ENCODE measurements around the gene SOX10. TPM values are rescaled to one million over a fixed set of nuclear protein-coding genes. Genes with fewer than 3 reads are reported as not detected.

The SOX10 gene
- total RNA-seq, 1 experiment from 2014 or later: not detected

- H3K36me3 ChIP-seq (ENCODE audit: control insufficient read depth, insufficient read depth, low read length): no peaks in the 10 kb centered on the region
- H3K27me3 ChIP-seq (replicated peaks; ENCODE audit: control insufficient read depth, insufficient read depth, low read length): no peaks in the 10 kb centered on the region
- Mint-ChIP-seq H3K4me3 (ENCODE audit: unreplicated experiment) (no peak overlapping the region), H3K9me3 (ENCODE audit: unreplicated experiment) (no peaks in the 10 kb centered on the region), H3K4me1 (ENCODE audit: low read depth, unreplicated experiment) (no peaks in the 10 kb centered on the region), H3K36me3 (ENCODE audit: insufficient read depth, unreplicated experiment) (peaks cover 67% of the 10 kb centered on the region), H3K27ac (ENCODE audit: unreplicated experiment) (no peak overlapping the region), H3K27me3 (ENCODE audit: insufficient read depth, unreplicated experiment) (no peaks in the 10 kb centered on the region)
- intact Hi-C loops (cut with micrococcal nuclease; ENCODE audit: unreplicated experiment): no loop called here
- no peak for TF ChIP-seq CTCF (IDR thresholded peaks at IDR 0.05; ENCODE audit: insufficient read depth in 1 of 2, low read depth in 1 of 2, low read length in 1 of 2, severe bottlenecking in 1 of 2, unreplicated experiment in 1 of 2)
- H3K4me3 ChIP-seq (ENCODE audit: low read depth, low read length): no peak overlapping the region
- no peak for DNase-seq
- POLR2A ChIA-PET: no interaction called here
- BruUV-seq (replicated peaks): no TSS peak
- CTCF ChIA-PET: no interaction called here
- H3K9me3 ChIP-seq: no peaks in the 10 kb centered on the region
- no peaks in the 10 kb centered on the region for H3K4me1 ChIP-seq
Observed at GRCh38 chr22:37940698-37941376, 43.5 kb downstream of the SOX10 start.

- H3K9me3 ChIP-seq: no peaks in the 10 kb centered on the region
- no TSS peak for BruUV-seq (replicated peaks)
- no peaks in the 10 kb centered on the region for H3K27me3 ChIP-seq (replicated peaks; ENCODE audit: control insufficient read depth, insufficient read depth, low read length)
- H3K36me3 ChIP-seq (ENCODE audit: control insufficient read depth, insufficient read depth, low read length): no peaks in the 10 kb centered on the region
- peaks cover 8% of the 10 kb centered on the region for H3K4me1 Mint-ChIP-seq (ENCODE audit: low read depth, unreplicated experiment)
- no peak overlapping the region for H3K4me3 Mint-ChIP-seq (ENCODE audit: unreplicated experiment)
- peaks cover 53% of the 10 kb centered on the region for H3K36me3 Mint-ChIP-seq (ENCODE audit: insufficient read depth, unreplicated experiment)
- H3K4me1 ChIP-seq: no peaks in the 10 kb centered on the region
- intact Hi-C loops (cut with micrococcal nuclease; ENCODE audit: unreplicated experiment): loop anchor here (1.0 to 5.0 kb wide), 3 partner anchors 28 to 46 kb away; partner anchors contain the start of gene MICALL1
- H3K27ac Mint-ChIP-seq (ENCODE audit: unreplicated experiment): peak overlapping the region; percentile 78
- DNase-seq: peak; percentile 82 to 90
- ChIA-PET POLR2A (no interaction called here), CTCF (interaction anchor here (0.5 to 1.1 kb wide), 9 partner anchors 13 to 544 kb away, joined by 3 to 7 read pairs (median 3); partner anchors contain the start of gene MICALL1)
- peak; percentile 81 to 97 for TF ChIP-seq CTCF (IDR thresholded peaks at IDR 0.05; ENCODE audit: insufficient read depth in 1 of 2, low read depth in 1 of 2, low read length in 1 of 2, severe bottlenecking in 1 of 2, unreplicated experiment in 1 of 2)
- no peaks in the 10 kb centered on the region for H3K27me3 Mint-ChIP-seq (ENCODE audit: insufficient read depth, unreplicated experiment)
- H3K9me3 Mint-ChIP-seq (ENCODE audit: unreplicated experiment): no peaks in the 10 kb centered on the region
- no peak overlapping the region for H3K4me3 ChIP-seq (ENCODE audit: low read depth, low read length)
Observed at GRCh38 chr22:37933711-37934376, 50.5 kb downstream of the SOX10 start.

- peaks cover 53% of the 10 kb centered on the region for H3K36me3 Mint-ChIP-seq (ENCODE audit: insufficient read depth, unreplicated experiment)
- Histone ChIP-seq H3K4me1 (no peaks in the 10 kb centered on the region), H3K9me3 (no peaks in the 10 kb centered on the region), H3K4me3 (ENCODE audit: low read depth, low read length) (no peak overlapping the region), H3K36me3 (ENCODE audit: control insufficient read depth, insufficient read depth, low read length) (no peaks in the 10 kb centered on the region), H3K27me3 (replicated peaks; ENCODE audit: control insufficient read depth, insufficient read depth, low read length) (no peaks in the 10 kb centered on the region)
- intact Hi-C loops (cut with micrococcal nuclease; ENCODE audit: unreplicated experiment): loop anchor here (5.0 kb wide), 1 partner anchor 34 kb away; no protein-coding TSS in a partner anchor
- POLR2A ChIA-PET: no interaction called here
- no peaks in the 10 kb centered on the region for H3K9me3 Mint-ChIP-seq (ENCODE audit: unreplicated experiment)
- no peaks in the 10 kb centered on the region for H3K27me3 Mint-ChIP-seq (ENCODE audit: insufficient read depth, unreplicated experiment)
- TF ChIP-seq CTCF (IDR thresholded peaks at IDR 0.05; ENCODE audit: insufficient read depth in 1 of 2, low read depth in 1 of 2, low read length in 1 of 2, severe bottlenecking in 1 of 2, unreplicated experiment in 1 of 2): no peak
- CTCF ChIA-PET: interaction anchor here (0.6 to 0.8 kb wide), 2 partner anchors 18 to 27 kb away, joined by 3 to 8 read pairs; partner anchors contain the start of gene MICALL1
- no peak overlapping the region for H3K4me3 Mint-ChIP-seq (ENCODE audit: unreplicated experiment)
- H3K27ac Mint-ChIP-seq (ENCODE audit: unreplicated experiment): peak overlapping the region; percentile 78
- peaks cover 8% of the 10 kb centered on the region for H3K4me1 Mint-ChIP-seq (ENCODE audit: low read depth, unreplicated experiment)
- BruUV-seq (replicated peaks): no TSS peak
- no peak for DNase-seq
Observed at GRCh38 chr22:37932821-37933578, 51.4 kb downstream of the SOX10 start.

Measured in Caco-2 (cell line).